Left lobe of liver (tissue), 2 donors: ENCODE results near the gene B4GAT1. TPM values are rescaled to one million over a fixed set of nuclear protein-coding genes. Genes with fewer than 3 reads are reported as not detected.
"Not testable (repeated sequence)": the region's sequence is repeated elsewhere in the genome, so short reads cannot be mapped to it uniquely, and the experiment has no call there.

ENCODE experiments used
- ATAC-seq: fragments of 200-7000 bp; cut with Tn5 transposase; one replicate; pipeline ENCODE4 v1.9.1; 2020; ENCODE audit warnings: mild to moderate bottlenecking, moderate library complexity
- DNase-seq: peaks from one replicate; pipeline ENCODE4 v3.0.0-alpha.2; 2020; ENCODE audit warnings: low spot score
- total RNA-seq: library from RNA; stranded (reverse); gene quantifications from one replicate; pipeline ENCODE4 v1.2.1, GENCODE V29; 2021
- donor health status: DM: no; HTN: no; CAD: no; lungs with moderate emphysema.
- donor health status: DM: no; HTN: yes; CAD: no.

The B4GAT1 gene
- total RNA-seq, 1 donor from 2014 or later: 19.4 TPM

DNA sequence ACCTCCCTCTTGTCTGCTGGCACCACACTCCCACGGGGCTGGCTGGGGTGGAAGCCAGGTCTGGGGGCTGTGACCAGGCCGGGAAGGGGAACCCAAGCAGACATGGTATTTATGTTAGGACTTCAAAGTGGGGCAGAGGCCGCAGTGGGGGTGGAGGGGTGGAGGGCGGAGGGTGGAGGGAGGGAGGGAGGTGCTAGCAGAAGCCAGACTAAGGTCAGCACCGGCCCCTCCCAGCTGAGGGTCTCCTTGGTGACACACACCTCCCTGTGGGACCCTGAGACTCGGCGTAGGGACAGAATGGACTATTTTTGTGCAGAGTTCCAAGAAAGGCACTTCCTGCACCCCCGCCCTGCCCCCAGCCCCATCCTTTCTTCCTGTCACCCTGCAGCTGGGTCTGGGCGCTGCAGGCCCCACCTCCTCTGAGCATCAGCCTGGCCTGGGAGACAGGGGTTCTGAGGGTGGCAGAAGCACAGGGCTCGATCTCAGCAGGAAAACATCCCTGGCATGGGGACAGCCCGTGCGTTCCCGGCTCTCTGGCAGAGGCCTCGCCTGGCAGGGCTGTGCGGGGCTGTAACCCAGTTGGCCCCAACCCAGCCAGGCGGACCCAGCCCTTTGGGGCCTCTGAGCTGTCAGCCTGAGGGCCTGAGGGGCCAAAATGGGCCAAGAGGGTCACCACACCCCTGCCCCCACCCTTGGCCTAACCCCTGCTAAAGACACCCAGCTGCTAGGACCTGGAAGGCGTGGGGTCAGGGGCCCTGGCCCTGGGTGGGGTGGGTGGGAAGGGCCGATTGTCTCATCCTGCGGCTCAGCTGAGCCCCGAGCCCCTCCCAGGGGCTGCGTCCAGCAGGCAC, 20.9 kb downstream of the B4GAT1 start:
- DNase-seq (no peak), ATAC-seq (no peak)

DNA sequence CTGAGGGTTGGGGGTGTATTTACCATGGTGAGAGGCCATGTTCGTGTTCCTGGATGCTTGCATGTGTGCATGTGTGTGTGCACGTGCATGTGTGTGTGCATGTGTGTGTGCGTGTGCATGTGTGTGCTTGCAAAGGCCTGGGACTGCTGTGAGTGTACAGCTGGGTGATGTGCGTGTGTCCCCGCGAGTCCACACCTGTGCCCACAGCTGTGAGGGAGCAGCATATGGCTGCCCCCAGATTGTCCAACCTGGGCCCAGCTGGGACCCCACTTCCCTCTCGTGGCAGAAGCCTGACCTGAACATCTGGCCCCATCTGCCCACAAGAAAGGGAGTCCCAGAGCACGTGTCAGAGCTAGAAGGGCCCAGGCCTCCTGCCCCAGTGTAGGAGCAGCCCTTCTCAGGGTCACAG, 22.2 kb downstream of the B4GAT1 start:
- DNase-seq: no peak
- ATAC-seq: no peak

DNA sequence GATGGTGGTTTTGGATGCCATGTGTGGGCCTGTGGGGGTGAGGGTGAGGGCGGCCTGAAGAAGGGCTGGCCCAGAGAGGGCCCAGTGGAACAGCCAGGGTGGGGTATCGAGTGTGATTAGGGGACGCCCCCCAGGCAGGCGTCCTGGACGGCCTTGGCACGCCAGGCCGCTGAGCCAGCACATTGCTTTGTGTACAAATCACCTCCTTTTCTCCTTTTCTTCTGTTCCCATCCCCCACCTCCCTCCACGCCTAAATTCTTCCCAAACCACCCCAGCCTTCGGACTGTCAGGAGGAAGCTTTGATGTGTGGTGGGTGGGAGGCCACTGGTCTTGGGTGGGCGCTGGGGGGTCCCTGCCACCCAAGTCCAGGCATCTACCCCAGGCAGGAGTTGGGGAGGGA, 22.8 kb downstream of the B4GAT1 start:
- DNase-seq: no peak

DNA sequence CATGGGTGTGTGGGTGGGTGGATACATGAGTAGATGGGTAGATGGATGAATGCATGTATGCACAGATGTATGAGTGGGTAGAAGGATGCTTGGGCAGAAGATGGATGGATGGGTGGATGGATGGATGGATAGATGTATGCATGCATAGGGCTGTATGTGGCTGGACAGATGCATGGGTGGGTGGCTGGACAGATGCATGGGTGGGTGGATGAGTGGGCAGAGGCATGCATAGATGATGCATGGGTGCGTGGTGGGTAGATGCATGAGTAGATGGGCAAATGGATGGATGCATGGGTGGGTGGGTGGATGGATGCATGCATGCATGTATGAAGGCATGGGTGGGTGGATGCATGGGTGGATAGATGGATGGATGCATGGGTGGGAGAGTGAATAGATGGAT, 23.7 kb downstream of the B4GAT1 start:
- ATAC-seq: no peak
- no peak for DNase-seq

More for the DNA sequence above, 22.8 kb downstream of the B4GAT1 start:
- no peak for ATAC-seq

DNA sequence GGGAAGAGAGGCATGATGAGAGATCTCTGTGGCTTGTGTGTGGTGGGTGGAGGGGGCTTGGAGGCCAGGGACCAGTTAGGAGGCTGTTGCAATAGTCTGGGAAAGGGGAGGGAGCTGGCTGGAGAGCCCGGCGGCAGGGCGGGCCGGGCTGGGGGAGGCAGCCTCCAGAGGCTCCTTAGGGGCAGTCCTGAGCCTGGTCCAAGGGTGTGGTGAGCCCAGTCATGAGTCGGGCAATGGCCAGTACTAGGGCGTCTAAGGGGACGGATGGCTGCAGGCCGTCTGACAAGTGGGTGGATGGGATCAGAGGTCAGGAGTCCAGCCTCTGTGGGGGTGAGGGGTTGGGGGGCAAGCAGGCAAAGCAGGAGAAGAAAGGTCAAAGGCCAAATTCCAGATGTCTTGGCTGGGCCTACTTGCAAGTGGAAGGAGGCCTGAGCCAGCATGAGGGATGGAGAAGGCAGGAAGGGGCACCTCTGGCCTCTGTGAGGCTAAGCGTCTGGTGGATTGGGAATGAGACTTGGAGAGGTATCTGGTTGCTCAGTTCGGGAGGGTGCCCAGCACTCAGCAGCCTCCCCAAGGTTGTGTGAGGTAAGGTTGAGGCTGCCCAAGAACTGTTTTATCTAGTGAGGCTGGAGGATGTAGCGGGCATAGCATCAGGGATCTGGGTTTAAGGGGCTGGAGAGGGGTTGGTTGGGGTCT, 24.5 kb downstream of the B4GAT1 start:
- ATAC-seq (no peak), DNase-seq (no peak)

DNA sequence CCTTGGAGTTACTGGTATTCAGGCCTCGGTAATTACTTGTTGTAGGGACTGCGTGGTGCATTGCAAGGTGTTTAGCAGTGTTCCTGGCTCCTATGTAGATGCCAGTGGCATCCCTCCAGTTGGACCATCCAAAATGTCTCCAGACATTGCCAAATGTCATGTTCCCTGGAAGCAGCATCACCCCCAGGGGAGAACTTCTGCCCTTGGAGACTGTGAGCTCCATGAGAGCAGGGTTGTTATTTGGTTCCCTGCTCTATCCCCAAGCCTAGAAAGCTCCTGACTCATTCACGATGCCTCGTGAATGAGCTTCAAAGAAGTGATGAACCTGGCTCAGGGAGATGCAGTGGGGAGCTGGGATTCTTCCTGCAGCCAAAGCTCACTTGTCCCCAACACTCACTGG, 25.8 kb downstream of the B4GAT1 start:
- ATAC-seq (no peak), DNase-seq (no peak)

DNA sequence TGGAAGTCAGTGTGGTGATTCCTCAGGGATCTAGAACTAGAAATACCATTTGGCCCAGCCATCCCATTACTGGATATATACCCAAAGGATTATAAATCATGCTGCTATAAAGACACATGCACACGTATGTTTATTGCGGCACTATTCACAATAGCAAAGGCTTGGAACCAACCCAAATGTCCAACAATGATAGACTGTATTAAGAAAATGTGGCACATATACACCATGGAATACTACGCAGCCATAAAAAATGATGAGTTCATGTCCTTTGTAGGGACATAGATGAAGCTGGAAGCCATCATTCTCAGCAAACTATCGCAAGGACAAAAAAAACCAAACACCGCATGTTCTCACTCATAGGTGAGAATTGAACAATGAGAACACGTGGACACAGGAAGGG, 26.7 kb downstream of the B4GAT1 start:
- not testable (repeated sequence) for ATAC-seq, DNase-seq

DNA sequence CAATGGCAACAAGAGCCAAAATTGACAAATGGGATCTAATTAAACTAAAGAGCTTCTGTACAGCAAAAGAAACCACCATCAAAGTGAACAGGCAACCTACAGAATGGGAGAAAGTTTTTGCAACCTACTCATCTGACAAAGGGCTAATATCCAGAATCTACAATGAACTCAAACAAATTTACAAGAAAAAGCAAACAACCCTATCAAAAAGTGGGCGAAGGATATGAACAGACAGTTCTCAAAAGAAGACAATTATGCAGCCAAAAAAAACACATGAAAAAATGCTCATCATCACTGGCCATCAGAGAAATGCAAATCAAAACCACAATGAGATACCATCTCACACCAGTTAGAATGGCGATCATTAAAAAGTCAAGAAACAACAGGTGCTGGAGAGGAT, 27.1 kb downstream of the B4GAT1 start:
- ATAC-seq, DNase-seq: not testable (repeated sequence)

DNA sequence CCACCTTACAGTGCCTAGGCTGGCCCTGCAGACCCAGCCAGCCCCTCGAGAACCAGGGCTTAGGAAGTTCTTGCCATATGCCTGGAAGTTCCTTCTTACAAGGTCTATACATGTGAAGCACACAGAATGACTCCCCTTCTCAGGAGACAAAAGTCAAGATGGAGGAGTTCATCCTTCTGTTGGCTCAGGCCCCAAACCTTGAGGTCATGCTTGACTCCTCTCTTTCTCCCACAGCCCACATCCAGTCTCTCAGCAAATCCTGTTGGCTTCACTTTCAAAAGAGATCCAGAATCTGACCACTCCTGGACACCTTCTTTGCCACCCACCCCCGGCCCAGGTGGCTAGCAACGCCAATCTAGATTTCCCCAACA, 28.8 kb downstream of the B4GAT1 start:
- no peak for ATAC-seq
- DNase-seq: no peak

DNA sequence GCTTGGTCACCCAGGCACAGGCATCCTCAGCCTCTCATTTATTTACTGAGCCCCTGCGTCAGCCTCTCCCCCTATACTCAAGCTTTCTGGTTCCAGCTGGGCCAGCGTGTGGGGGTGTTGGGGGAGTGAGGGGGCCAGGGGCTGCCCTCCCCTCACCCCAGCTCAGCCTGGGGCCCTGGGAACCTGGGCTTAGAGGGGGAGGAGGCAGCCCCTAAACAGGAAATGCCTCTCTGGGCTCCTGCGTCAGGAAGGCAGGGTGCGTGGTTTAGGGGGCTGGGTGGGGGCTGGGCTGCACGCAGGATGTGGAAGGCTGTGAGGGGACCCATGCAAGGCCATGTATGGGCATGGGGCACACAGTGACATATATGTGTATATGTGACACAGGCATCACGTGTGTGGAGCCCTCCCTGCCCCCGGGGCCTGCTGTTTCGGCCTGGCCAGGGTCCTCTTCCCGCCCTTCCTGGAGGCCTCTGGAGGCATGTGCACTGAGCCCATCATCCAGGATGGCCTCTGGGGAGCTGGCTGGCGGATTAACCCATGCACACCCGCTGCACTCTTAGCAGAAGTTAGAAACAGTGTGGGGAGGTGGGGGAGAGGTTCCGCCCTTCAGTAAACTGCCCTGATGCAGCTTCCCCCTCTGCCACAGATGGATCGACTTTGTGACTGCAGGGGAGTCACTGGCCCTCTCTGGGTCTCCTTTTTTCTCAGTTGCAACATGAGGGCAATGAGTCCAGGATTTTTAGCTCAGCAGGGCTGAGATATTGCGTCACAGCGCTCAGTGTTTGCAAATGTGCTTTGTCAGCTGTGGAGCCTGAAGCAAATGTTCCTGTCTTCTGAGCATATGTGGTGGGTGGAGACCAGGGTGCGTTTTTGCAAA, 29.5 kb downstream of the B4GAT1 start:
- DNase-seq (peak; percentile 79), ATAC-seq (peak; percentile 81)

DNA sequence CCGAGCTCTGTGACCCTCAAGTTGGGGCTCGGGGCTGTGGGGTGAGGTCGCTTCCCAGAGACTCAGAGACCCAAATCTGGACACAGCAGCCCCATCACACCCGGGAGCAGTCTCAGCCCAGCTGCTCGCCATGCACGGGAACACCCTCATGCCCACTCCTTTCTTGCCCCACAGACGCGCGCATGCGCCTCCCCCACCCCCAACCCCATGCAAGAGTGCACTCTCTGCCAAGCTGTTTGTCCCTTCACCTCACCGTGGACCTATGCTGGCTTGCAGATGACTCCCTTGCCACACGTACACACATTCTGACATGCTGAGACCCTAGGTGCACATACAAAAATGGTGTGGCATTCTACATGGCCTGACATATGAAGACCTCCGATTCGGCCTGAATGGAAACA, 30.1 kb downstream of the B4GAT1 start:
- ATAC-seq: no peak
- no peak for DNase-seq

DNA sequence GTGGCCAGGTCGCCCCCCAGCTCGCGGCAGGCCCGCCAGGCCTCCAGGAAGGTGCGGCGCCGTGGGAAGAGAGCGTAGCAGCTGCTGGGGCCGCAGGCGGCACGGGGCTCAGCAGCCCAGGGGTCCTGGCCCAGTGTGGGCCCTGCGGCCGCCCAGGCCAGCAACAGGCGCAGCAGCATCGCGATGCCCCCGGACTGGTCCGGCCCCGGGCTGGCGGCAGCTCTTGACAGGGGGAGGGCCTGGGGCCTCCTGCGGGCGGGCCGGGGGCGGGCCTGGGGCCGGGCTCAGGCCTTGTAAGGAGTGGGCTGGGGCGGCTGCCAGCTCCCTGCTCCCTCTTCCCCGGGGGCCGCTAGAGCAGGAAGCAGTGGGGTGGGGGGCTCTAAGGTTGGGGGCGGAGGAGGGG, 30.6 kb downstream of the B4GAT1 start, which contains the start of gene CD248:
TSS of gene CD248 (minus strand) at position 196 of the 403 bp plus-strand sequence. CDS start at position 179, 17 bp downstream.
- no peak for ATAC-seq
- no peak for DNase-seq

DNA sequence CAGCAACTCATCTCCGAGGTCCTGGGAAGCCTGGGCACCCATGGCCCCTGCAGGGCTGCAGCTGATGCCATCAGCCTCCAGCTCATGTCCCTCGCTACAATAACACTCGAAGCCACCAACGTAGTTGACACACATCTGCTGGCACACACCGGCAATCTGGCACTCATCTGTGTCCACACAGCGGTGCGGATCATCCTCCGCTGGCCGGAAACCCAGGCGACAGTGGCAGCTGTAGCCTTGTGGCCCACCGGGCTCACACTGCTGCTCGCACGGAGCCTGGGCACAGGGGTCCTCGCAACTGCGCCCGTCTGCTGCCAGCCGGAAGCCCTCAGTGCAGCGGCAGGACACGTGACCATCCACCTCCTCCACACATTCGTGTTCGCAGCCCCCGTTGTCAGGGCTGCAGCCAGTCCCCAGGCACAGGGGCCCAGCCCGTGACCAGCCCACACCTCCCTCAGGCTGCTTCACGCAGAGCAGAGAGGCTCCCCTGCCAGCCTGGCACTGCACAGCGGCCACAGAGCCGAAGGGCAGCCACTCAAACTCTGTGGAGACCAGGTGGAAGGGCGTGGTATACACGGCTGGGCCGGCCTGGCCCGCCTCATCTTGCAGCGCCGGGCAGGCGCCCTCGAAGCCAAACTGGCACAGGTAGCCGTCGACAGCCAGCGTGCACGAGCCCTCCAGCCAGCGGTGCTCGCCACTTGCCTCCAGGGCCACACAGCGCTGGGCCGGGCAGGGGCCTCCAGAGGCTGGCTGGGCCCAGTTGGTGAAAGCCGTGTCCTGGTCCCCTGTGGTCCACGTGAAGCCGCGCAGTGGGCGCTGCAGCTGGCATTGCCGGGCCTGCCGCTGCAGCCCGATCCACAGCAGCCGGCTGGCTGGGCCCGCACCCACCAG, 31.3 kb downstream of the B4GAT1 start:
- ATAC-seq (no peak), DNase-seq (no peak)

DNA sequence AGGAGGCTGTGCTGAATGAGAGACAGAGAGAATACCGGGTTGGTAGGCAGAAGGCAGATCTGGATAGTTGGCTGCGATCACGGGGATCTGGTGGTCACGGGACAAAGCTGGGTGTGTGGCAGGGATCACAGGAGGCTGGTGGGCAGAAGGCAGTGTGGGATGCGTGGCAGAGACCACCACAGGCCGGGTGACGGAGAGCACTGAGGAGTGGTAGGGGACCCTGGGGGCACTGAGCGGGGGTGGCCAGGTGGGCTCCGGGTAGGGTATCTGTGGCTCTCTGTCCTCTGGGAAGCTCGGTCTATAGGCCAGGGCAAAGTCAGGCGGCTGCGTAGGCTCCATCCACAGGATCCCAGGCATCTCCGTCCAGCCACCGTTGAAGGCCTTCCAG, 31.9 kb downstream of the B4GAT1 start:
- DNase-seq (no peak), ATAC-seq (no peak)

DNA sequence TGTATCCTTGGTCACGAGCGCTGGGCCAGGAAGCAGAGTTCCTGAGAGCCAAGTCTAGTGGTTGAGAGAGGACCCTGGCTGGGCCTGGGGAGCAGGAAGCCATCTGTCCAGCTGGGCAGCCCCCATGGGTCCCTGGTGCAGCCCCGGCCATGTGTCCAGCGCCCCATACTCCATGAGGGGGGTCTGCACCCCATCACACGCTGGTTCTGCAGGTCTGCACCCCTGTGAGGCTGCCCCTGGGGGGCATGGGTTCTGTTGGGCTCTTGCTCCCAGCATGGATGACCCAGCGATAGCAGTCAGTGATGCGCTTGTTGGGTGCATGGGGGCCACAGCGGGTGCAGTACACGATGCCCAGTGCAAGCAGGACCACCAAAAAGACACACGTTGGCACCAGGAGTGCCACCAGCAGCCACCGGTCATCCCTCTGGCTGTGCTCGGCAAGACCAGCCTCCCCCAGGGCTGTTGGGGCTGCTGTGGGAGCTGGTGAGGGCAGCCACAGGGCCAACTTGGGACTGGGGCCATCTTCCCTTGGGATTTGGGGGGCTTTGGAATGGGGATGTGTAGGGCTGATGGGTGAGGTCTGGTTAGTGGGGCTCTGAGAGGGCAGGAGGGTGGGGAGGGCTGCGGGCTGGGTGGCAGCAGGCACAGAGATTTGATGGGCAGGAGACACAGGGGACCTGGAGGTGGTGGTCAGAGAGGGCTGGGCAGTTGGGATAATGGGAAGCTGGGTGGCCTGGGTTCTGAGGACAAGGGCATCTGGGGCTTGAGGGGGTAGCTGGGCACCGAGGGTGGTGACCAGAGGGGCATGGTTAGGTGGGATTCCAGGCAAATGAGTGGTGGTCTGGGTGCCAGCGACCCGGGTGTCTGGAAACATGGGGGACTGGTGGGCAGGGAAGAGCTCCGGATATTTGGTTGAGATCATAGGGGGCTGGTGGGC, 32.6 kb downstream of the B4GAT1 start:
- ATAC-seq (no peak), DNase-seq (no peak)

DNA sequence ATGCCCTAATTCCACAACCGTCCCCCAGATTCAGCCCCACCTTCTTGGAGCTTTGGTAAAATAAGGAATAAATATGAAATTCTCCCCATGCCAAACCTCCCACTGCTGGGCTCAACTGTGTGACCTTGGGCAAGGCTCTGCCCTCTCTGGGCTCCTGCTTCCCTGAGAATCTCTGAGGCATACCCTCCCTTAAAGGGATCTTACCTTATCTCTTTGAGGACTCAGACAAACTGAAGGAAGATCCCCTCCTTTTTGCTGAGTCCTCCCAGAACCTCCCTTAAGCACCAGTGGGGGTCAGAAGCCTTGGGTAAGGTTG, 33.3 kb downstream of the B4GAT1 start:
- ATAC-seq (no peak), DNase-seq (no peak)

DNA sequence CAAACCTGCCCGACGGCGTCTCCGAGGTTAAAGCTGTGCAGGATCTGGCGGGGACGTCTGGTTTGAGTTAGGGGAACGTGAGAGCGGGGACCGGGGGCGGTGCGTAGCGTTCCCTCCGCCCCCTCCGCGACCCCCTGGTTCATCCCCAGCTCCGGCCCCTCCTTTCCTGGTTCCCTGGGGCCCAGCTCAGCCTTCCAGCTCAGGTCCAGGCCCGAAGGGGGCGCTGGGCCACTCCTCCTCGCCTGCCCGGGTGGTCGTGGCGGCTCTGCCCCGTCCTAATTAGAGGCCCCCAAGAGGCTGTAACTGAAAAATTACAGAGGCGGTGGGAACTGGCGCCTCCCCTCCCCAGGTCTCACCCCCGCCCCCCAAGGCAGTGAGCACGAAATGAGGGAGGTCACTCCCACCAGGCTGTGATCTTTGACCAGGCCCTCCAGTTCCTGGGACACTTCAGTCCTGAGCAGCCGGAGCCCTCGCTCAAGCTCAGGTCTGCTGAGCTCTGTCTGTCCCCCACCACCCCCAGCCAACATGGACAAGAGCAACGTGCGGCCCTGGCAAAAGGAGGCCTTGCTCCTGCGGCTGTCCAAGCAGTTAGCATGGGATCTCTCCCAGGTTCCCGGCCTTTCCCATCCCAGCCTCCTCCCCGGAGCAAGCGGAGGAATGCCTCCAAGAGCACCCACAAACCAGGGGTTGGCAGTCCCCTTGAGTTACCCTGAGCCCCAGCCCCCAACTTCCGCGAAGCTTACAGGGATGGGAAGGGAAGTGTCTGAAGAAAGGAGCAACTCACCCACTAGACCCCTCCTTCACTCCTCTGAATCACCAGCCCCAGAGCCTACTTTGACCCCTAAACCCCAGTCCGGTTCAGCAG, 33.9 kb downstream of the B4GAT1 start:
- no peak for ATAC-seq
- no peak for DNase-seq

DNA sequence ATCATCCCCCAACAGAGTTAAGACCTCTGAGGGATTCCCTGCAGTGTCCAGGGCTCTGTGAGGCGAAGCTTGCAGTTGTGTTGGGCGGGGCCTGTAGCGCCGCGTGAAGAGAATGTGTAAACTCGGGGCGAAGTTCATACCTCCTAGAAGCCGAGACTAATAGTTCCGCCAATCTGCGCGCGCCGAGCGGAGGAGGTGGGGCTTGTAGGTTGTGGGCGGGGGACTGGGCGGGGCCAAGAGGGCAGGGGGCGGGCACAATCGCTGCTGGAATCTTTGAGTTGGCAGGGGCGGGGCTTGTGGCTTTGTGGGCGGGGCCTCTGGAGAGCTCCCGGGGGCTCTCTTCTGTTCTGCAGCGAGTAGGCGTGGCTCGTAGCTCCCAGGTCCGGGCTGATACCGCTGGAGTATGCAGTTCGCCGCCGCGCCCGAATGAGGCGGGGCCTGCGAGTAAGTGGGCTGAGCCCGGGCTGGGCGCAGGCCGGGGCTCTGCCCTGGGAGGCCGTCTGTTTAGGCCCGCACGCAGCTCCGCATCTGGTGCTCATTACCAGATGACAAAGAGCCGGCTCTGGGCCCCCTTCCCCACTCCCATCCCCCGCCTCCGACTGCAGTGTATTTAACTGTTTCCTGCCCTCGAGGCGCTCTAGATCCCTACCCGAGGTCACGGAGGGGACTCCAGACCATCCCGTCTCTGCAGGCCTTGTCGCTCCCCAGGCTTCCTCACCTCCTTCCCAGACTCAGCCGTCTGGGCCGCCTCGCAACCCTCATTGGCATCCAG, 34.7 kb downstream of the B4GAT1 start:
- peak; percentile 98 for DNase-seq
- peak; percentile 82 for ATAC-seq
